T-helper 9 cell (primary cell): ENCODE measurements around the gene DOCK9.

Source experiments
- DNase-seq: peaks from one replicate; pipeline ENCODE4 v3.0.0-alpha.2; 2020

Gene DOCK9

DNA sequence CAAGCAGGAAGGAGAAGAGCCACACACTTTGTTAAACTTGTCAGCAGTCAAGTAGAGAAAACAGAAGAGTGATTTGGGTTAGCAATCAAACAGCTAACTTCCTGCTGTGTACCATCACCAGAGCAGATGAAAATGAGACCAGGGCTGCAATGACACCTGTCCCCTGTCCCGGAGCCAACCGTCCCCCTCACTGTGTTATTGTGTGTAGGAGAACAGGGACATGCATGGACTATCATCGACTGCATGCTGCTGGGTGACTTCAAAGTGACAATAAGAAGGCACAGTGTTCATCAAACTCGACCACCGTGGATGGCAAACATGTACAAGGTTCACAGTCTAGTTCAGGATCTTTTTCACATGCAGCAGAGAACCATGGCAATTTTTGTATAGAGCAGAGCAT is 131.3 kb downstream of the DOCK9 start:
- no peak for DNase-seq

DNA sequence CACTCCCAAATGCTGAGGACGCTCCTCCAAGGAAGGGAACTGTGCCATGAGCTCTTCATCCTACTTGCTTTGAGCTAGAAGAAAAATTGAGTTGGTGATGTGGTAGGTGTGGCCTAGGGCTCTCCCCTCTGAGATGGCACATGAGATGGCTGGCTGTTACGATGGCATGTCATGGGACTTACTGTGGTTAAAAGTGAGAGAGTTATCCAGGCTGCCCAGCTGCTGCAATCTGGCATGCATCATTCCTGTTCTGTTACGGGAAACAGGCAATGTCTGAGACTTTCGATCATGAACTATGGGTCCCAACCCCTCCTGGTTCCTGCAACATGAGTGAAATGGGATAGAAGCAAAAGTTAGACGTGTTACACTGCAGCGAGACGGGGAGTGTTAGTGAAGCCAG is 132.1 kb downstream of the DOCK9 start:
- no peak for DNase-seq

DNA sequence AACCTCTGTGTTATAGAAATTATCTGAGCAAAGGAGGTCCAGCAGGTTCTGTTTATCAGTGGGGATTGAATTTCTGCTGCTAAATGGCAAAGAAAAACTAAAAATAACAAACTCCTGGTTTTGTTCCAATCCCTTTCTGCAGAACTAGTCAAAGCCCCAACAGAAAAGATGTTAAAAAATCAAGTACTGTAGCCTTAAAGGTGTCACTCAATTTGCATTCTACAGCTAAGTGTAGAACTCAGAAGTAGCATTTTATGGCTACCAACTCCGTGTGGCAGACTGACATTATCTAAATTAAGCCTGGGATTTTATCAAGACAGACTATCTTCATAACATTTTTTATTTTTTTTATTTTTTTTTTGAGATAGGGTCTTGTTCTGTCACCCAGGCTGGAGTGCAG is 133.8 kb downstream of the DOCK9 start:
- DNase-seq = no peak

DNA sequence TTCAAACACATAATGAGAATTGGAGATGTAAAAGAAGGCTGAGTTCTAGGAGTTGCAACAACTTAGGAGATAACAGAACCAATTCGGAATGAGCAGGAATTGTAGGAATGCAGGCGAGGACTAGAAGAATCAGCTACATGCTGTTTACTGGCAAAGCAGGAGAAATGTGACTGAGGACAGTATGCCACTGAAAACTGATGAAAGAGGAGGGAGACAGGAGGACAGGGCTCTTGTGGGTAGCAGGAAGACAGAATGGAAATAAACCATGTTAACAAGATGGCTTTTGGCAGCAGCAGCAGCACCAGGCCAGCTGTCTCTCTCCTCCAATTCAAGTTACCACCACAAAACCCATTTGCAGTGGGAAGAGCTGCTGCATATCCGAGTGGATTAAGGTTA is 134.4 kb downstream of the DOCK9 start:
- DNase-seq = no peak

DNA sequence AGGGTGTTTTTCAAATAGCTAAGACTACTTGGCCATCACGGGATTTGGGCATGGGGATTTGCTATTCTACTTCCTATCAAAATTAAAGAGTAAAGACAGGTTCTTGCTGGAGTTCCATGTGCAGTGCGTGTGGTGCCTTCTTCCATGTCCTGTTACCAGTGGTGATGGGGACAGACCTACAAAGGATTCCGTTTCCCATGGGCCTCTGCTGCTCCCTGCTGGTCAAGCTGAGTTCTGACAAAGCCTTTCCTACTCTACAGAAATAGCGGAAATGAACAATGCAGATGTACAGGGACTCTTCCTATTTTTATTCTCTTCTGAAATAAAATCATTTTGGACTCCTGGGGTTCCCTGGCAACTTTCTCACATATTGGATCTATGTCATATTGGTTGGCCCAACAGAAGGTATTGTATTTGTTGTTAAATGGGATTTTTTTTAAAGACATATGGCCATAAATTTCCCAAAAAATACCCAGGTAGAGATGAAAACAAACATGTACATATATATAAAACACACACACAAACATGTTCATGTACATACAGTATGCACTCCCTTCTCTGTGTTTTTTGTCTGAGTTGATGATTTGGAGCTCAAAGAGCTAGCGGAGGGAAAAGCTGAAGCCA is 134.9 kb downstream of the DOCK9 start:
- DNase-seq = peak; percentile 46

DNA sequence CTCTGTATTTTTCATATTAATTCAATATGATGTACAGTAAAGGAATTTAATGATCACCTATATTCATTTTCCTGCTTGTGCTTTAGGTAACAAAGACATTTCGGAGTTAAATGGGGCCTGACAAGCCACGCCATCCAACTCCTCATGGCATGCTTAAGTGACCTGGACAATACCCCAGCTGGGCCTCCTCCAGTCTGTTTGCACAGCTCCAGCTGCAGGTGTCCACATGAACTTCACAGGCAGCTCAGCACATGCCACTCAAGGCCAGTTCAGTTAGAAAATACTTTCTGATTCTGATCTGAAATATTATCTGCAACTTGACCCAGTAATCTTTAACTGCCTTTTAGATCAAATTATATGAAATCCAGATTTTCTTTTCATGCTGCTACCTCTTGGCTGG is 135.8 kb downstream of the DOCK9 start:
- no peak for DNase-seq

DNA sequence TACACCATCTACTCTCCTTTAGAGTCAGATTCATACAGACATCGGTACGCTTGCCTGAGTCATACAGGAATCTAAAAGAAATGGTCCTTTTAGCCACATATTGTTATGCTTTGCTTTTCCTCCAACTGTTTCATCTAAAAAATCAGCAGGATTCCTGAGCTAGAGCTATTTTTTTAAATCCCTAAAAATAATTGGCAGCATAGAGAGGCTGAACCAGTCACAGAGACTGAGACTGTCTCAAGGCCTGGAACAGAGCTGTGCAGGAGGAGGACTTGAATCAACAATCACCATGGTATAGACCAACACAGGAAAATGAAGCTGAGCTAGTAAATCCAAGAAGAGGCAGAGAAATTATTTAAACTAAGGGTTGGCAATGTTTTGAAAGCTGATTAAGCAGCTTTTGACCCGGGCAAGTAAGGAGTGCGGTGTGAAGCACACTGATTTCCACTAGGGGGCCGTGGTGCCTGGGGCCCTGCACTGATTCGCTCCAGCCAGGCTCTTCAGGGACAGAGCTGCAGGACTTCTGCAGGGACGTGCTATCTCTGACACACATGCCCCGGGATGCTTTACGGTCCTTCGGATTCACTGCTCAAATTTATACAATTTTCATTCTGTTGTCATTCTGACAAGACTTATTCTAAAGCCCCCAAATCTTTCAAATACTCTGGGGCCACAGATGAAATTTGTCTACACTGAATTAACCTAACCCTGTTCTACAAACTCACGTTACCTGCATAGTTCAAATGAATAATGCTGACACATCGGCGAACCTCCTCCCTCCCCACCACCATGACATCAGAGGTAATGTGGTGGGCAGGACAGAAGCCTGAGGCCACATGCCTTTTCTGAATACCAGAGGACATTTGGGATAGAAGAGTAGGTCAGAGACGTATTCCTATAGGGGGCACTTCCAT is 137.8 kb downstream of the DOCK9 start:
- no peak for DNase-seq

DNA sequence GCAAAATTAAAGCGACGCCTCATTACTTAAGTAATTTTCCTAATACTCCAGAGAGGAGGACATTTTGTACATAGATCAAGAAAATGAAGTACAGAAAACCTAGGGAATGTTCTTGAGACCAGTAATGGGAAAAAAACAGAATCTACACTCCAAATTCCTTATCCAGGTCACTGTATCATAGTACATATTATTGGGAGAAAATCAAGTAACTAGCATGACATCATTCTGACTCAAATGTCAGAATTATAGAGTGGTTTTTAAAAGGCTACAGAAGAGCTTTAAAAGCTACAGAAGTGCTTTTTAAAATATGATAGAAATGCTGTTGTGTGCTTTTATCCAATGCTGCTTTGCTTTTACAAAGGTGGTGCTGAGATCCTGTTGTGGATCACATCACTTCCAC is 139.1 kb downstream of the DOCK9 start:
- no peak for DNase-seq

DNA sequence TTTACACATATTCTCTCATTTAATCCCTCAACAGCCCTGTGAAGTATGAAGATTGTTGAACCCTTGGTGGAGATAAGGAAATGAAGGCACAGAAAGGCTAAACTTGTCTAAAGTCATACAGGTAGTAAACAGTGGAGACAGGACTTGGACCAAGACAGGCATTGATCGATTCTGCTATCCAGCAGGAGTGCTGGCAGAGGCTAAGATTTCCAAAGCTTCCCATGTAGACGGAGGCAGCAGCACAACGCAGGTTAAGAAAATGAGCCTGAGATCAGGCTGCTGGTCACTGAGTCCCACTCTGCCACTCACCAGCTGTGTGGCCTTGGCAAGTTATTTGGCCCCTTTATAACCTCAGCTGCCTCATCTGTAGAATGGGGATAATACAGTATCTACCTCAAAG is 140.0 kb downstream of the DOCK9 start:
- DNase-seq = no peak

DNA sequence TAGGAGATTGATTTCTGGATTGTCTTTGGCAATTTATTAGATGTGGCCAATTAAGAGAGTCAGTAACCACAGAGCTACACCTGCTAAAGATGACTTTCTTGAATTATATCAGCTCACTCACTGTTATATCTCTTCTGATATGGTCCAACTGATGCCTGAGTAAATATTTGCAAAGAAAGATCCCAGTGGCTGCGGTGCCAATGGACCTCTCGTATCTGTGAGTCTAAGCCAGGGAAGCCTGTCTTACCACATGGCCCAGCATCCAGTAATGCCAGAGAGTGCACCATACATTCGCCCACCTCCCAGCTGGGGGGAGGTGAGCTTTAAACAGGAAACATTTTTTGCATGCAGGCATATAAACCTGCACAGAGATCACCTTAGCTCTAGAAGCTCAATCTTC is 142.7 kb downstream of the DOCK9 start:
- DNase-seq = no peak

DNA sequence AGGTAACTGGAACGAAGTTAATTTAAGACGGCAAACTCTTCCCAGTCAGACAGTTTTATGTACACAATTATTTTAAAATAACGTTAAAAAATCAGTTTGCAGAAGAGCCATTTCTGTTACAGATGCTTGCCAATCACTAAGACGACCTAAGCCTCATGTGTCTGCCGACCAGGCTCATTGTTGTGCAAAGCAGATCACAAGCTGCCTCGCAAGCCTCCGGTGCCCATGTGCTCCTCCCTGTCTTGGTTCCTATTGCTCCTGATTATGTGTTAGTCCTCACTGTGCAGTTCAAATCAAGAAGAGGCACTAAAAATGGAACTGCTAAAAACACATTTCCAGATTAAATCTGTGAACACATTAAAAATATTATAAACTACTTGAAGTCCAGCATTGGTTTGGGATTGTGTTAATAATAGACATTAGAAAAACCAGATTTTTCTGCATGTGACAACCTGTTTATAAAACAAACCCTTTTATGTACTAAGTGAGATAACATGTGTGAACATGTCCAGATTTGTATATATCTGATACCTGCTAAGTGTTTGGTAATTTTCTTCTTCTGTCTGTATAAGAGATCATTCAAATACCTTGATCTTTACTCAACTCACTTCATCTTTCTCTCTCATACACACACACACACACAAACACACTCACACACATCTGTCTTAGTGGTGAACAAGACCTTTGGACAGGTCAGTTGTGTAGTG is 143.5 kb downstream of the DOCK9 start:
- no peak for DNase-seq

DNA sequence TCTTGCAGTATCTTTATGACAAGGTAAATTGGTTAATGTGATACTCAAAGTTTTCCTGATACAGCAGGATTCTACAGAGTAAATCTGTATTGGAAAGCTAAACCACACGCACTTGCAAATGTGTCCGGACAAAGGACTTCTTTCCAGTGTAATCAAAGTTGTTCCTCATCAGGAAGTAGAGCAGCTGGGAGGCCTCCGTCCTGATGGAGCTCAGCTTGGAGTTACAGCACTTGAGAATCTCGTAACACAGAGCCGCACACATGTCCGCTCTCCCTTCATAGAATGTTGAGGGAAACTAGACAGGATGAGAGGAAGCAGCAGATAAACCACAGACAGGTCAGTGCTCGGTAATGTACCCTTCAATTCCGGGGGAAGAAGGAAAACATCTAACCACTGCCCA is 146.6 kb downstream of the DOCK9 start:
- no peak for DNase-seq

DNA sequence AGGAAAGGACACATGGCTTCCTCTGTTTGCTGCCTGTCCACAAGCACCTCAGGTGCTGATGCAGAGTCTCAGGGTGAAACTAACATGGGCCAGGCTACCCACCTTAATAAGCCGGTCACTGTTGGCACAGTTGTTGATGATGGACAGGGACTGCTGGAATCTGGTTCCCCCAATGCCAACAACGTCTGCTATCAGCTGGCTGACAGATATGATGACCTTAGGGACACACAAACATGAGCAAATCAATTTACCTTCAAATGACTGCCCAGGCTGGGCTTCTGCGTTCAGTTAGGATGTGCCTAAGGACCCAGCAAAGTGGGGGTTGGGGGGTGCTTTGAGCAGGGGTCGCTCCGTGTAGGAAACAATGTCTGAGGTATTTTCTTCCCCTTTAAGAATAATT is 148.3 kb downstream of the DOCK9 start:
- DNase-seq = no peak

DNA sequence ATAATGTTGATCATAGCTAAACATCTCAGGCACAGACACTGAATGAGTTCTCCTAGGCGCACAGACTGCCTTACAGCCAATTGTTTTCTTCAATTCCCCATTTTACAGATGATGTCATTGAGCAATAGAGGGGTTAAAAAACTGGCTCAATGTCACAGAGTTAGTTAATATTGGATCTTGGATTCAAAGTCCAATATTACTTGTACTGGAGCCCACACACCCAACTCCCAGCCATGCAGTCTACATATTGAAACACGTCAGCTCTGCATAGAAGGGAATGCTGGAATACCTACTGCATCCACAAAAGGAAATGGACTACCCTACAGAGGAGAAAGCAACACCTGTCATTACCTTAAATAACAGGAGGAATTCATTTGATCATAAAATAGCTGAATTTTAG is 149.2 kb downstream of the DOCK9 start:
- no peak for DNase-seq

DNA sequence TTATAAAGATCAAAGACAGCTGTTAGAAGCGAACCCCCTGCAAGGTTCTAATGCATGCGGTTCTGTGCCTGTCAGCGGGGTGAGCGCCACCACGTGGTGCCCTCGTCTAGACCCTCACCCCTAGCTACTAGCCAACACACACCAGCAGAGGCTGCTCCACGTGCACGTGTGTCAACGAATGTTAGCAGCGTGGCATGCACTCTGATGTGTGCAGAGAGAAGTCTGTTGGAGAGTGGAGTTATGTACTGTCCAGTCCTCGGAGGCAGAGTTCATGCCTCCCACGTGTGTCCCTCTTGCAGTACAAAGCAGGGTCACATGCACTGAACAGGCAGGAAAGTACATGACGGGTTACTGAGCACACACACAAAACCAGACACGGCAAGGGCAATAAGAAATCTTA is 150.4 kb downstream of the DOCK9 start:
- no peak for DNase-seq

DNA sequence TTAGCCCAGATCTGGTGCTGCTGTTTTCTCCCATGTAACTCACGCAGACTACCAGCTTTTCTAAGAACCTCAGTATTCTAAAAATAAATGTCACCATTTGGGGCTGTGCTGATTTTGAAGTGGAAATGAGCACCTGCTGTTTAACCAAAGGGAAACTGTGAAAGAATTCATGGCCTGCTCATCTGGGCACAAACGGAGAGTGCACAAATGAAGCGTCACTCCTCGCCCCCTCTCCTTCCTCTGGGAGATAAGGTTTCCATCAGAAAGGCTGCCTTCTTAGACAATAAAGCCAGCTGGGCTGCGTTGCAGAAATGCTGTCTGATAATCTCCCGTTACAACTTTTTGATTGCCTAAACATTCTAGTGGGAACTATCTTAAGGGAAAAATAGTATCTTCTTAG is 151.7 kb downstream of the DOCK9 start:
- DNase-seq = no peak

DNA sequence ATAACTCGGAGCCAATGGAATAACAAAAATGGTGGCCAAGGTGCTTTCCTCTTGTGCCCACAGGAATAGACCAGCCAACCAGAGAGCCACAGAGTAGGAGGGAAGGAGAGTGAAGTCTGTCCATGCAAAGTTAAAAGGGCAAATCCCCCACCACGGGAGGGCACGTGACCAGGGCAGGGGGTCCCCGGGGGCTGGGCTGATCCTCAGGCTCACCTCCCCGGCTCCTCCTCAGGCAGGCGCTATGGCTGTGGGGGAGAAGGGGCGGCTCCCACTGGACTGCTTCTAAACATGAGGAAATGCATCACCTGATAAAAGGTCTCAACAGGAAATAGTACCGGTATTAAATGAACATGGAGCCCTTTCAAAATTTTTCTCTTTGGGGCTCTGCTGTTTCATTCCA is 152.2 kb downstream of the DOCK9 start:
- DNase-seq = no peak

DNA sequence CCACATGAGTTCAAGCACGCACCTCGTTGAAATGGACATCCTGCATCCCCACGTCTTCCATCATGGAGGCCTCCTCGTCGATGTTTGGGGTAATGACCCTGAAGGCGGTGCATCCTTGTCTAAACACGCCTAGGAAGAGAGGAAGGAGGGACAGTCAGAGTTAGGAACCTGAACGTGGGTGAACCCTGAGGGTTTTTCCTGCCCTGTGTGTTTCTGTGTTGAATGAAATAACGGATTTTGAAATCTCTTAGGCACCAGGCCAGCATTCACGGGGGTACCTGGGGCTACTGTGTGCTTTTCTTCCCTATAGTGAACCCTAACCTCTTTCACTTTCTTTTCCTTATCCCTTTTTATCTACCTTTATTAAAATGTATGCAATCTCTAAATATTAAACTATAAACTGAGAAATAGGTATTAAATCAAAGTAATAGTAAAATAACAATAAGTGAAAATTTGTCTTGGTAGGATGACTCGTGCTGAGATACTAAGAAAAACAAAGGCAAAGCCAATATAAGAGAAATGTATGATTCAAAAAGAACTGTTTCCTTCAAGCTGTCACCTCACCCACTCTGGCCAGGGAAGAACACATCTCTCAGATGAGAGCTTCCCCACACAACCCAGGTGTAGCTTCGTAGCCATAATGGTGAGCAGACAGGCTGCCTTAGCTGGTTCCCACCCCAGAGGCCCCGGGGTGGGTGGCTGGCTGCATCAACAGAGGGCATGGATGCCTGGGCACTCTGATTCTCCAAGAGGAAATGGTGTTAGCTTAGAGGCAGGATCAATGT is 153.3 kb downstream of the DOCK9 start:
- no peak for DNase-seq

DNA sequence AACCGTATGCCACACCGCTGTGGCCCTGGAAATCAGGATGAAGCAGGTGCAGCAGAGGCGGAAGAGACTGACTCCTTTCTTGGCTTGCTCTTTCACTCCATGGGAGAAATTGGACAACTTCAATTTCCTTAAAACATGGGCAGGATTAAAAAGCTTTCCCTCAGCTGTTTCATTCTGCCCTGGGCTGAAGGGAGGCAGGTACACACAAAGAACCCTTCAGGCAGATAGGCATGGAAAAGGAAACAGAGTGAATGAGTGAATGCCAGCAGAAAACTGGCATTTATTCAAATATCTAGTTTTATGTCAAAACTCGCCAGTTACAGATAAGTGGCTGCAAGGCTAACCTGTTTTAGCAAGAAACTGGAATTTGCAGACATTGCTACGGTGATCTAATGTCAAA is 154.4 kb downstream of the DOCK9 start:
- DNase-seq = no peak

DNA sequence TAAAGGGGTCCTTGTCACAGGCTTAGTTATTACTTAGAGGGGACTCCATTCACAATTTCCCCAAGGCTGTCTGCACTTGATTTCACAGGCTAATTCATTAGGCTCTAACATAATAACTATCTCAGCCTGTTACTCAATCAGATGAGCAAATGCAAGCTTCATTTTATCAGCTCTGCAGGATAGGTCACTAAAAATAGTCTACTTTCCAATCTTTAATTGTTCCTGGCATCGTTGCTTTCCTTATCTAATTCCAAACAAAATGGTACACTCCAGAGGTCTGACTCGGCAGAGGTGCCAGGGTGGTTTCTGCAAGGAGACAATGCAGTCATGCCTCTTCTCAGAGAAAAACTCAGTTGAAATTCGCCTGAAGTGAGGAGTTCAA is 155.6 kb downstream of the DOCK9 start:
- no peak for DNase-seq

DNA sequence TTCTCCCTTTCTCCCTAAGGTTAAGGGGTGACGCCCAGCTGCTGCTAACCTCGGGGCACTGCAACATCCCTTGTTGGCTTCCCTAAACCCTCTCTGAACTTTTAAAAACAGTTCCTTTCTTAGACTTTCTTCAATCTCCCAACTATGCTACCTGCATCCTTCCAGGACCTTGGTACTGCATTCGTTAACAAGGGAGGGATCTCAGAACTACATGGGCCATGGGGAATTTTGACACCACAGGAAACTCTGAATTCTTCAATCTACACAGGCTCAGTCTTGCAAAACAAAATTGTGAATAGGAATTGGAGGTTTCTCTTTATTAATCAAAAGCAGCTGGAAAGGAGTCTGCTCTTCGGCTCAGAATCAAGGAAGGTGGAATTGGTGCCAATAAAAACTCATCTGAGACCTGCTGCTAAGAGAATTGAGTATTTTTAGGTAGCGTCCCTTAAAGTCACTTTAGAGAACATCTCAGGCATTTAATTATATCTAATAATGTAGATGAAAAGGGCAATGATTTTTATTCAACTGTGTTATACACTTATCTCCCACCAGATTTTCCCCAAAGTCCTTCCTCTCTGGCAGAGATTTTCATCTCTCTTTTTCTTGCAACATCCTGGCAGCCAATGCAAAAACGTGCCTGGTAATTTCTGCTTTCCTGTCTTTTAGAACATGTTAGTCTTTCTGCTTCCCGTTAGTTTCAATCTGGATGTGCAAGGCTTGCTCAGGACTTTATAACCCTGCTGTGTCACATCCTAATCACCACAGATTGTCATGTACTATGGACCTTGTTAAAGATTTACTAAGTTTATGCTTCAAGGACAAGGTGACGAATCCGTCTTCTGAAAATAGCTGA is 156.3 kb downstream of the DOCK9 start:
- DNase-seq = no peak

DNA sequence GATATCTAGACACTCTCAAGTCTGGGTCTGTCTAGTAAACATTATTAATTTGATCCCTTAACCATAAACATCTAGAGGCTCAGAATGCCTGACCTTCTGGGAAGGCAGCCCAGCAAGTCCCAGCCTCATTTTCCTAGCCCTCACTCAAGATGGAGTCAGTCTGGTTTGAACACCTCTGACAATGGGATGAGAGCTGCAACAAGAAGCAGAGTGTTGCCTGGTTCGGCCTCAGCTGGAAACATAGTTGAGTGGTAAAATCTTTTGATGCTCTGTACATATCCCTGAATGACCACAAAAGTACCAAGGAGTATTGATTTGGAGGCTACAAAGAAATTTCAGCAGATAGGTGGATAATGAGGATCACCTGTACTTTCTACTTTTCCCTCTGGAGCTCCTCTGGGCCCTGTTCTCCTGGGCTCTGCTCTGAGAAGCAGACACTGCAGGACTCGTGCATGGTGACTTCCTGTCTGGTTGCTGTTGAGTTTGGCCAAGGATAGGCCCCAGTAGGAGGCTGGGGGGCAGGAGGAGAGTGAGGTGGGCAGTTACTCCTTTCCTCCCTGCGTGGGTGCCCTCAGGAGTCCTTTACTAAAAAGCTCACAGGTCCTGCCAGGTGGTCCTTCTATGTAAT is 157.0 kb downstream of the DOCK9 start:
- no peak for DNase-seq
